Measurements from ENCODE around the gene SRD5A2.
A peak's percentile ranks its signal among the peaks of the same experiment; 100 is the strongest.

The SRD5A2 gene

DNA sequence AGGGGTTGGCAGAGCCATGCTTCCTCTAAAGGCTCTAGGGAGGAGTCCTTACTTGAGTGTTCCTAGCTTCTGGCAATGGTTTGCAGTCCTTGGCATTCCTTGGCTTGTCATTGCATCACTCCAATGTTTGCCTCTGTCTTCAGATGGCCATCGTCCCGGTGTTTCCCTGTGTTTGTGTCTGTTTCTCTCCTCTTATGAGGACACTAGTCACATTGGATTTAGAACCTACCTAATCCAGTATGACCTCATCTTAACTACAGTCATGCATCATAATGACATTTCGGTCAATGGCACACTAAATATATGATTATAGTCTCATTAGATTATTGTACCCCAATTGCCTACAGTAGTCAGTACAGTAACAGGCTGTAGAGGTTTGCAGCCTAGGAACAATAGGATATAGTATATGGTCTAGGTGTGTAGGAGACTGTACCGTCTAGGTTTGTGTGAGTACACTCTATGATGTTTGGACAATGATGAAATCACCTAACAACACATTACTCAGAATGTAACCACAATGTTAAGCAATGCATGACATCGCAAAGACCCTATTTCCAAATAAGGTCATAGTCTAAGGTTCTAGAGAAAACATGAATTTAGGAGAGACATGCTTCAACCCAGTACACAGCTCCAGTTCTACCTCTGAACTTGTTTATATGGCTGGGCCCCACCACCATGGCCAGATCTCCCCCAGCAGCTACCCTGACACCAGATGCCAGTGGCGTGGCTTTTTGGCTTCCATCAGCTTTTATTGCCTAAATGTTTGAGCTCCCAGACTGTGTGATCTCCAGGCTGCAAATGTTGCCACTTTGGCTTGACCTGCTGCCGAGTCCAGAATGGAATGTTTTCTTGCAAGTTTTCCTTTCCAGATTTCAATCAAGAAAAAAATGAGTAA, 22.1 kb downstream of the SRD5A2 start:
- DNase-seq (ENCODE audit: low read depth) = peak; percentile 83
- TF ChIP-seq, protein P1, sequence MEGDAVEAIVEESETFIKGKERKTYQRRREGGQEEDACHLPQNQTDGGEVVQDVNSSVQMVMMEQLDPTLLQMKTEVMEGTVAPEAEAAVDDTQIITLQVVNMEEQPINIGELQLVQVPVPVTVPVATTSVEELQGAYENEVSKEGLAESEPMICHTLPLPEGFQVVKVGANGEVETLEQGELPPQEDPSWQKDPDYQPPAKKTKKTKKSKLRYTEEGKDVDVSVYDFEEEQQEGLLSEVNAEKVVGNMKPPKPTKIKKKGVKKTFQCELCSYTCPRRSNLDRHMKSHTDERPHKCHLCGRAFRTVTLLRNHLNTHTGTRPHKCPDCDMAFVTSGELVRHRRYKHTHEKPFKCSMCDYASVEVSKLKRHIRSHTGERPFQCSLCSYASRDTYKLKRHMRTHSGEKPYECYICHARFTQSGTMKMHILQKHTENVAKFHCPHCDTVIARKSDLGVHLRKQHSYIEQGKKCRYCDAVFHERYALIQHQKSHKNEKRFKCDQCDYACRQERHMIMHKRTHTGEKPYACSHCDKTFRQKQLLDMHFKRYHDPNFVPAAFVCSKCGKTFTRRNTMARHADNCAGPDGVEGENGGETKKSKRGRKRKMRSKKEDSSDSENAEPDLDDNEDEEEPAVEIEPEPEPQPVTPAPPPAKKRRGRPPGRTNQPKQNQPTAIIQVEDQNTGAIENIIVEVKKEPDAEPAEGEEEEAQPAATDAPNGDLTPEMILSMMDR (IDR thresholded peaks at IDR 0.05; ENCODE audit: insufficient read depth, low read depth, low read length, missing control alignments) = no peak
- H3K4me3 ChIP-seq (ENCODE audit: low read length) = no peak overlapping the region

DNA sequence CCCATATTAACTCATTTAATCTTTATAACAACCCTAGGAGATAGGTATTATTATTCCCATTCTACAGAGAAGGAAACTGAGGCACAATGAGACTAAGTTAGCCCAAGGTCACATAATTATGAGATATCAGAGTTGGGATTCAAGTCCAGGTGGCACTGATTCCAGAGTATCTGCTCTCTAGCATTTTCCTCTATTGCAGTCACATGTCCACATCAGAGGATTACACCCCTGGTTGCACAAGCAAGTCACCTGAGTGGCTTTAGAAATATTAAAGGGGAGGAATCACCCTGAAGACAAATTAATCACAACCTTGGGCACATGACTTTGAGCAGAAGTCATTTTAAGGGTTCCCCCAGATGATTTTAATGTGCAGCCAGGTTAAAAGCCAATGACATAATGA, 23.8 kb downstream of the SRD5A2 start:
- TF ChIP-seq, protein P1 (IDR thresholded peaks at IDR 0.05; ENCODE audit: insufficient read depth, low read depth, low read length, missing control alignments) = no peak
- no peak overlapping the region for H3K4me3 ChIP-seq (ENCODE audit: low read length)
- DNase-seq (ENCODE audit: low read depth) = no peak

DNA sequence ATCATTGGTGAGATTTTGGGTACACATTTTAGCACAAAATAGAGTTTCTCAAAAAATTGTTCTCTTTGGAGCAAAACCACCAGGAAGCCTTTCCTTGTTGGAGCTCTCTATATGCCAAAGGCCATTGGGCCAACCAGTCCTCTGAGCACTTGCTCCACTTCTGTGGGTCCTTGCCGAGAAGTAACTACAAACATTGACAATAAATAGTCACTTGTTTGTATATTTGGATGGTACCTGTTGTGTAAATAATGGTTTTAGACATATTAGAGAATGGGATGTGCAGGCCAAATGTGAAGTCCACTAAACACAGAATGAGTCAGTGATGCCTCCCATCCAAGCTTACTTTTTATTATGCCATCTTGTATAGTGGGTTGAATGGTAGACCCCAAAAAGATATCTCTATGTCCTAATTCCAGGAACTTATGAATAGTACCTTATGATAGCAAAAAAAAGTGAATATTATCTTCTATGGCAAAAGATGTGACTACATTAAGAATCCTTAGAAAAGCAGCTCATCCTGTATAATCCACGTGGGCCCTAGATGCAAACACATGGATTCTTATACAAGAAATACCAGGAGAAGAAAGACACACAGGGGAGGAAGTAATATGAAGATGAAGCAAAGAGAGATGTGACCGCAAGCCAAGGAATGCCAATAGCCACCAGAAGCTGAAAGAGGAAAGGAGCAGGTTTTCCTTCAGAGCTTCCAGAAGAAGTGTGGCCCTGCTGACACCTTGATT, 24.6 kb downstream of the SRD5A2 start:
- TF ChIP-seq, protein P1 (IDR thresholded peaks at IDR 0.05; ENCODE audit: insufficient read depth, low read depth, low read length, missing control alignments) = no peak
- no peak for DNase-seq (ENCODE audit: low read depth)
- H3K4me3 ChIP-seq (ENCODE audit: low read length) = no peak overlapping the region

DNA sequence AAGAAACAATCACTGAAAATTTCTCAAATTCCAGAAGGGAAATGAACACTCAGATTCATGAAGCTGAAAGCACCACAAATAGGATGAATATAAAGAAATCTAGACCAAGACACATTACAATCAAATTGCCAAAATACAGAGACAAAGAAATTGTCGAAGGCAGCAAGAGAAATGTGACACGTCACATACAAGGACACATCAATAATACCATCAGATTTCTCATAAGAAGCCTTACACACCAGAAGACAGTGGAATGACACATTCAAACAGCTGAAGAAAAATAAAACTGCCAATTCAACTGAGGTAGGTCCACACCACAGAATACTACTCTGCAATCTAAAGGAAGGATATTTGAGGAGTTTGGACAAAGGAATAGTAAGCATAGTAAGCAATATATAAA, 27.4 kb downstream of the SRD5A2 start:
- no peak for DNase-seq (ENCODE audit: low read depth)
- no peak overlapping the region for H3K4me3 ChIP-seq (ENCODE audit: low read length)
- TF ChIP-seq, protein P1 (IDR thresholded peaks at IDR 0.05; ENCODE audit: insufficient read depth, low read depth, low read length, missing control alignments) = no peak

DNA sequence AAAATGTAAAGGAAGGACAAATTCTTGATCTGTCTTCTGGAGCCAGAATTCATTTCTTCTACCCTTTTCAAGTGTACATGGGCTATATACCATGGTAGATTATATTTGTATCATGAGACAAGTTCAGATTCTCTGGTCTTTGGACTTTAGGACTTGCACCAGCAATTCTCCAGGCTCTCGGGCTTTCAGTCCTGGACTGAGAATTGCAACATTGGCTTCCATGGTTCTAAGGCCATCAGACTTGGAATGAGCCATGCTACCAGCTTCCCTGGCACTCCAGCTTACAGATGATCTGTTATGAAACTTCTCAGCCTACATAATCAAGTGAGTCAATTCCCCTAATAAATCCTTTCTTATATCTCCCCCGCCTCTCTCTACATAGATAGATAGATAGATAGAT, 33.3 kb downstream of the SRD5A2 start:
- DNase-seq (ENCODE audit: low read depth) = no peak
- no peak overlapping the region for H3K4me3 ChIP-seq (ENCODE audit: low read length)
- TF ChIP-seq, protein P1 (IDR thresholded peaks at IDR 0.05; ENCODE audit: insufficient read depth, low read depth, low read length, missing control alignments) = no peak

DNA sequence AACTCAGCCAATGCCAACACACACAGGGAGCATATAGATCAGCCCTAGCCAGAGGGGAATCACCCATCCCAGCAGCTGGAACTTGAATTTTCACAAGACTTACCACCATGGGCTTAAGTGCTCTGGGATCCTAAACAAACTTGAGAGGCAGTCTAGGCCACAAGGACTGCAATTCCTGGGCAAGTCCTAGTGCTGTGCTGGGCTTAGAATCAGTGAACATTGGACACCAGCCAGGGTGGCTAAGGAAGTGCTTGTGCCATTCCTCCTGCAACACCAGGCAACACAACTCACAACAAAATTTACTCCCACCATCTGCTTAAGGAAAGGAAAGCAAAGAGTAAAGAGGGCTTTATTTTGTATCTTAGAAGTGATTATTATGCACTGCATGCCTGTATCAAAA, 38.9 kb downstream of the SRD5A2 start:
- no peak for DNase-seq (ENCODE audit: low read depth)
- TF ChIP-seq, protein P1 (IDR thresholded peaks at IDR 0.05; ENCODE audit: insufficient read depth, low read depth, low read length, missing control alignments) = no peak
- no peak overlapping the region for H3K4me3 ChIP-seq (ENCODE audit: low read length)
